ENCODE data around the gene GMDS.

The GMDS gene

GRCh38 chr6:1761477-1761877 is 483.9 kb downstream of the GMDS start:
- H4K20me1 ChIP-seq (ENCODE audit: insufficient read depth, low read length): no peaks in the 10 kb centered on the region
- no peak overlapping the region for H3K9ac ChIP-seq (ENCODE audit: low read length)
- H3K27ac ChIP-seq (ENCODE audit: low read length): no peak overlapping the region
- H3K4me2 ChIP-seq (ENCODE audit: low read depth, low read length): no peak overlapping the region
- no peaks in the 10 kb centered on the region for H3K4me1 ChIP-seq (ENCODE audit: low read length)
- H3K79me2 ChIP-seq (ENCODE audit: low read length): no peaks in the 10 kb centered on the region
- no peak overlapping the region for H2AFZ ChIP-seq (ENCODE audit: low read length)
- H3K36me3 ChIP-seq (replicated peaks; ENCODE audit: insufficient read depth, low read length): no peaks in the 10 kb centered on the region
- TF ChIP-seq EZH2phosphoT487 (IDR thresholded peaks at IDR 0.05; ENCODE audit: low read length) (no peak), CTCF (IDR thresholded peaks at IDR 0.05; ENCODE audit: low read length) (no peak), EZH2 (optimal IDR thresholded peaks at IDR 0.05; ENCODE audit: low read depth, low read length) (no peak)
- no peaks in the 10 kb centered on the region for H3K27me3 ChIP-seq (replicated peaks; ENCODE audit: insufficient read depth, low read length)
- H3K4me3 ChIP-seq (ENCODE audit: low read length): no peak overlapping the region
- no peaks in the 10 kb centered on the region for H3K9me3 ChIP-seq (replicated peaks; ENCODE audit: insufficient read depth, low read length)
- H3F3A ChIP-seq (ENCODE audit: insufficient read depth, low read length): no peaks in the 10 kb centered on the region
- no peak for DNase-seq
- no peaks in the 10 kb centered on the region for H3K9me2 ChIP-seq (replicated peaks; ENCODE audit: insufficient read depth, low read length)

- H2AFZ ChIP-seq (ENCODE audit: low read length): no peak overlapping the region
- no peaks in the 10 kb centered on the region for H3F3A ChIP-seq (ENCODE audit: insufficient read depth, low read length)
- no peaks in the 10 kb centered on the region for H4K20me1 ChIP-seq (ENCODE audit: insufficient read depth, low read length)
- no peaks in the 10 kb centered on the region for H3K4me1 ChIP-seq (ENCODE audit: low read length)
- no peaks in the 10 kb centered on the region for H3K27me3 ChIP-seq (replicated peaks; ENCODE audit: insufficient read depth, low read length)
- no peak overlapping the region for H3K9ac ChIP-seq (ENCODE audit: low read length)
- H3K79me2 ChIP-seq (ENCODE audit: low read length): no peaks in the 10 kb centered on the region
- H3K4me3 ChIP-seq (ENCODE audit: low read length): no peak overlapping the region
- DNase-seq: no peak
- no peaks in the 10 kb centered on the region for H3K9me2 ChIP-seq (replicated peaks; ENCODE audit: insufficient read depth, low read length)
- H3K36me3 ChIP-seq (replicated peaks; ENCODE audit: insufficient read depth, low read length): no peaks in the 10 kb centered on the region
- H3K9me3 ChIP-seq (replicated peaks; ENCODE audit: insufficient read depth, low read length): no peaks in the 10 kb centered on the region
- H3K4me2 ChIP-seq (ENCODE audit: low read depth, low read length): no peak overlapping the region
- no peak overlapping the region for H3K27ac ChIP-seq (ENCODE audit: low read length)
- TF ChIP-seq CTCF (IDR thresholded peaks at IDR 0.05; ENCODE audit: low read length) (no peak), EZH2phosphoT487 (IDR thresholded peaks at IDR 0.05; ENCODE audit: low read length) (no peak), EZH2 (optimal IDR thresholded peaks at IDR 0.05; ENCODE audit: low read depth, low read length) (no peak)
Measured at GRCh38 chr6:1760876-1761275, 484.5 kb downstream of the GMDS start.

GRCh38 chr6:1759870-1760269 is 485.5 kb downstream of the GMDS start:
- Histone ChIP-seq H4K20me1 (ENCODE audit: insufficient read depth, low read length) (no peaks in the 10 kb centered on the region), H3K4me3 (ENCODE audit: low read length) (no peak overlapping the region), H3K27me3 (replicated peaks; ENCODE audit: insufficient read depth, low read length) (no peaks in the 10 kb centered on the region), H3K9ac (ENCODE audit: low read length) (no peak overlapping the region), H3K4me1 (ENCODE audit: low read length) (no peaks in the 10 kb centered on the region), H3F3A (ENCODE audit: insufficient read depth, low read length) (no peaks in the 10 kb centered on the region), H3K9me3 (replicated peaks; ENCODE audit: insufficient read depth, low read length) (no peaks in the 10 kb centered on the region), H3K9me2 (replicated peaks; ENCODE audit: insufficient read depth, low read length) (no peaks in the 10 kb centered on the region), H3K27ac (ENCODE audit: low read length) (no peak overlapping the region), H3K4me2 (ENCODE audit: low read depth, low read length) (no peak overlapping the region), H3K36me3 (replicated peaks; ENCODE audit: insufficient read depth, low read length) (no peaks in the 10 kb centered on the region), H2AFZ (ENCODE audit: low read length) (no peak overlapping the region), H3K79me2 (ENCODE audit: low read length) (no peaks in the 10 kb centered on the region)
- TF ChIP-seq EZH2phosphoT487 (IDR thresholded peaks at IDR 0.05; ENCODE audit: low read length) (no peak), CTCF (IDR thresholded peaks at IDR 0.05; ENCODE audit: low read length) (no peak), EZH2 (optimal IDR thresholded peaks at IDR 0.05; ENCODE audit: low read depth, low read length) (no peak)
- DNase-seq: no peak
